Activated T-helper 2 cell treated with anti-CD3 and anti-CD28 coated beads, Interferon-gamma antibody, Interleukin-2, Interleukin-4, amounts not matched to agents 10 μg/mL and 5 μg/mL and 100 μg/mL, durations not matched to agents 14 hours and 24 hours and 36 hours (primary cell): ENCODE measurements around the gene MYO6. TPM values are rescaled to one million over a fixed set of nuclear protein-coding genes. Genes with fewer than 3 reads are reported as not detected.

Experiments
- DNase-seq: peaks from one replicate; pipeline ENCODE4 v3.0.0; 2021; ENCODE audit warnings: low spot score
- H3K27ac Mint-ChIP-seq: one replicate; pipeline ENCODE4 v1.8.0; 2021; ENCODE audit warnings: mixed read lengths
- H3K27me3 Mint-ChIP-seq: one replicate; pipeline ENCODE4 v1.8.0; 2021; ENCODE audit warnings: low read depth, mixed read lengths
- H3K36me3 Mint-ChIP-seq: one replicate; pipeline ENCODE4 v1.8.0; 2021; ENCODE audit warnings: low read depth, mixed read lengths
- H3K4me1 Mint-ChIP-seq: one replicate; pipeline ENCODE4 v1.8.0; 2021; ENCODE audit warnings: low read depth, mixed read lengths
- H3K4me3 Mint-ChIP-seq: one replicate; pipeline ENCODE4 v1.8.0; 2021; ENCODE audit warnings: low read depth, mild to moderate bottlenecking, moderate library complexity, mixed read lengths
- H3K9me3 Mint-ChIP-seq: one replicate; pipeline ENCODE4 v1.8.0; 2021; ENCODE audit warnings: mixed read lengths
- intact Hi-C: fragments of 100-400 bp; cut with micrococcal nuclease; formaldehyde crosslinking; loops from one replicate; pipeline ENCODE4 v1.15.1; 2023
- total RNA-seq: library from RNA; stranded (reverse); gene quantifications from 2 replicates; pipeline ENCODE4 v1.2.3, GENCODE V29; 2022

MYO6 gene
- total RNA-seq, 1 donor from 2014 or later: 0.41 TPM

GRCh38 chr6:75849329-75850025, 100.4 kb downstream of the MYO6 start:
- no peaks in the 10 kb centered on the region for H3K9me3 Mint-ChIP-seq
- no peaks in the 10 kb centered on the region for H3K36me3 Mint-ChIP-seq
- H3K4me1 Mint-ChIP-seq: no peaks in the 10 kb centered on the region
- H3K4me3 Mint-ChIP-seq: no peak overlapping the region
- H3K27me3 Mint-ChIP-seq: peaks cover 5% of the 10 kb centered on the region
- intact Hi-C loops: no loop called here
- no peak for DNase-seq
- H3K27ac Mint-ChIP-seq: no peak overlapping the region

GRCh38 chr6:75850026-75850833, 101.2 kb downstream of the MYO6 start:
- Mint-ChIP-seq H3K27me3 (peaks cover 5% of the 10 kb centered on the region), H3K9me3 (no peaks in the 10 kb centered on the region), H3K27ac (no peak overlapping the region), H3K4me1 (no peaks in the 10 kb centered on the region), H3K4me3 (no peak overlapping the region), H3K36me3 (no peaks in the 10 kb centered on the region)
- no peak for DNase-seq
- intact Hi-C loops: no loop called here

DNA sequence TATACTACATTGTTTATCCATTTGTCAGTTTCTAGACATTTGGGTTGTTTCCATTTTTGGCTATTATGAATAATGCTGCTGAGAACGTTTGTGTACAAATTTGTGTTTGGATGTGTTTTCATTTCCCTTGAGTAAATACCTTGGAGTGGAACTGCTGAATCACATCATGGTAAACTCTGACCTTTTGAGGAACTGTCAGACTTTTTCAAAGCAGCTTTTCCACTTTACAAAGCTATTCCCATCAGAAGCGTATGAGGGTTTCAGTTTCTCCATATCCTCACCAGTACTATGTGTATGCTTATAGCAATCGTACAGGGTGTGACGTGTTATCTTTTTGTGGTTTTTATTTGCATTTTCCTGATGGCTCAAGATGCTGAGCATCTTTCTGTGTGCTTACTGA, 103.7 kb downstream of the MYO6 start:
- Mint-ChIP-seq H3K4me3 (no peak overlapping the region), H3K4me1 (no peaks in the 10 kb centered on the region), H3K36me3 (no peaks in the 10 kb centered on the region), H3K9me3 (no peaks in the 10 kb centered on the region), H3K27ac (no peak overlapping the region), H3K27me3 (peaks cover 5% of the 10 kb centered on the region)
- intact Hi-C loops: no loop called here
- DNase-seq: no peak

DNA sequence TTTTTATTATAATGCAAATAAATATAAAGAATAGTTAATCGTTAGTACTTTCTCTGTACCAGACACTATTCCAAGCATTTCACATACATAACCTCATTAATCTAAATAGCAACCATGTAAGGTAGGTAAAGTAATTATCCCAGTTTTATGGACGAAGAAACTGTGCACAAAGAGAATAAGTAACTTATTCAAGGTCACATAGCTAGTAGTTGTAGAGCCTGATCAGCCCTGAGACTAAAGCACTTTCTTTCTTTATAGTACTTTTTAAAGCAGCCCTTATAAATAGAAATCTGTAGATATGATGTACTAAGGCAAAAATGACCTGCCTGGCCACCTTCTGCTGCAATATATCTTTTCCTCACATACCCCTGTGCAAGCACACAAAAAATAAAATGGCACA, 104.8 kb downstream of the MYO6 start:
- intact Hi-C loops: no loop called here
- no peak overlapping the region for H3K4me3 Mint-ChIP-seq
- H3K36me3 Mint-ChIP-seq: no peaks in the 10 kb centered on the region
- no peaks in the 10 kb centered on the region for H3K9me3 Mint-ChIP-seq
- DNase-seq: no peak
- H3K27me3 Mint-ChIP-seq: peaks cover 3% of the 10 kb centered on the region
- no peak overlapping the region for H3K27ac Mint-ChIP-seq
- H3K4me1 Mint-ChIP-seq: no peaks in the 10 kb centered on the region

- peaks cover 1% of the 10 kb centered on the region for H3K27me3 Mint-ChIP-seq
- H3K4me3 Mint-ChIP-seq: no peak overlapping the region
- no peaks in the 10 kb centered on the region for H3K9me3 Mint-ChIP-seq
- H3K36me3 Mint-ChIP-seq: no peaks in the 10 kb centered on the region
- no peak overlapping the region for H3K27ac Mint-ChIP-seq
- no peak for DNase-seq
- intact Hi-C loops: loop anchor here (5.0 kb wide), 1 partner anchor 413 kb away; no protein-coding TSS in a partner anchor
- no peaks in the 10 kb centered on the region for H3K4me1 Mint-ChIP-seq
Observed at GRCh38 chr6:75855052-75855451, 106.0 kb downstream of the MYO6 start.

- Mint-ChIP-seq H3K4me3 (no peak overlapping the region), H3K36me3 (no peaks in the 10 kb centered on the region), H3K9me3 (no peaks in the 10 kb centered on the region), H3K4me1 (no peaks in the 10 kb centered on the region), H3K27me3 (peaks cover 1% of the 10 kb centered on the region), H3K27ac (no peak overlapping the region)
- intact Hi-C loops: loop anchor here (5.0 kb wide), 1 partner anchor 415 kb away; no protein-coding TSS in a partner anchor
- no peak for DNase-seq
Observed at GRCh38 chr6:75856902-75857301, 107.9 kb downstream of the MYO6 start.

DNA sequence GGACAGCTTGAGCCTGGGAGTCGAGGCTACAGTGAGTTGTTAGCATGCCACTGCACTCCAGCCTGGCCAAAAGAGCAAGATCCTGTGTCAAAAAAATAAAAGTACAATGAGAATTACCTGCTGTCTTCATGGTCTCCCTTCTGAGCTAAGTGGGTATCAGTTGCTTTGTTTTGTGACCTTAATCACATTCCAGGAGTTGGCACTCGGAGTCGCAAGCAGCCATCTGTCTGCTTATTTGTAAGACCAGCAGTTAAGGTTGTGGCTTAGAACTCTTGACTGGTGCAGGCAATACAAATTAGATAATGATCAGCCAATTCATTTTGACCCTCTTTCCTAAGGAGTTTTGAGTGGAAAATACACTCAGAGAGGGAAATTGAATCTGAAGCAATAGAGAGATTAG, 114.0 kb downstream of the MYO6 start:
- Mint-ChIP-seq H3K9me3 (no peaks in the 10 kb centered on the region), H3K4me1 (no peaks in the 10 kb centered on the region), H3K27me3 (peaks cover 2% of the 10 kb centered on the region), H3K36me3 (no peaks in the 10 kb centered on the region), H3K27ac (no peak overlapping the region), H3K4me3 (no peak overlapping the region)
- intact Hi-C loops: no loop called here
- no peak for DNase-seq

- Mint-ChIP-seq H3K4me1 (no peaks in the 10 kb centered on the region), H3K9me3 (no peaks in the 10 kb centered on the region), H3K27me3 (peaks cover 2% of the 10 kb centered on the region), H3K36me3 (no peaks in the 10 kb centered on the region), H3K27ac (no peak overlapping the region), H3K4me3 (no peak overlapping the region)
- intact Hi-C loops: no loop called here
- no peak for DNase-seq
Observed at GRCh38 chr6:75863784-75864183, 114.7 kb downstream of the MYO6 start.

- Mint-ChIP-seq H3K36me3 (no peaks in the 10 kb centered on the region), H3K9me3 (no peaks in the 10 kb centered on the region), H3K27me3 (peaks cover 2% of the 10 kb centered on the region), H3K4me1 (no peaks in the 10 kb centered on the region), H3K4me3 (no peak overlapping the region), H3K27ac (no peak overlapping the region)
- intact Hi-C loops: no loop called here
- DNase-seq: no peak
Observed at GRCh38 chr6:75864446-75864845, 115.4 kb downstream of the MYO6 start.

- H3K36me3 Mint-ChIP-seq: no peaks in the 10 kb centered on the region
- no peaks in the 10 kb centered on the region for H3K9me3 Mint-ChIP-seq
- no peaks in the 10 kb centered on the region for H3K4me1 Mint-ChIP-seq
- H3K4me3 Mint-ChIP-seq: no peak overlapping the region
- no peak for DNase-seq
- no peak overlapping the region for H3K27ac Mint-ChIP-seq
- no peaks in the 10 kb centered on the region for H3K27me3 Mint-ChIP-seq
- intact Hi-C loops: no loop called here
Observed at GRCh38 chr6:75870389-75870788, 121.3 kb downstream of the MYO6 start.

DNA sequence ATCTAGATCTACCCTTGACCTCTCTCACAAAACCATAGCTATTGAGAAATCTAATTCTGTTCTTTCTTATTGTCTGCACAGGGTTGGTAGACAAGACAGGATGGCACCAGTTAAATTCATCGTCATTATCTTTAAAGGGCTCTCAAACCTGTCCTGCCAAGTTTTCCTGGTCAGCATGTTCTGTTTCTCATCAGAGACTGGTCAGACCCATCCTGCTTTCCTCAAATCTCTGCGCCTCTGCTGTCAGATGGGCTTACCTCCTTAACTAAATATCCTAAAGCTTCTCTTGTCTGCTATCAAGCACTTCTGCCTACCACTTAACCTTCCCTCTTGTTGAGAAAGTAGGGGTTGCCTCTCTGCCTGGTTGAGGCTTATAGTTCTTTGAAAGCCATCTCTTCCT, 125.2 kb downstream of the MYO6 start:
- intact Hi-C loops: no loop called here
- no peaks in the 10 kb centered on the region for H3K4me1 Mint-ChIP-seq
- no peaks in the 10 kb centered on the region for H3K27me3 Mint-ChIP-seq
- H3K4me3 Mint-ChIP-seq: no peak overlapping the region
- H3K9me3 Mint-ChIP-seq: no peaks in the 10 kb centered on the region
- no peak overlapping the region for H3K27ac Mint-ChIP-seq
- DNase-seq: no peak
- no peaks in the 10 kb centered on the region for H3K36me3 Mint-ChIP-seq

GRCh38 chr6:75876152-75876551, 127.1 kb downstream of the MYO6 start:
- intact Hi-C loops: no loop called here
- Mint-ChIP-seq H3K27ac (no peak overlapping the region), H3K4me3 (no peak overlapping the region), H3K4me1 (no peaks in the 10 kb centered on the region), H3K9me3 (no peaks in the 10 kb centered on the region), H3K27me3 (no peaks in the 10 kb centered on the region), H3K36me3 (no peaks in the 10 kb centered on the region)
- DNase-seq: no peak

DNA sequence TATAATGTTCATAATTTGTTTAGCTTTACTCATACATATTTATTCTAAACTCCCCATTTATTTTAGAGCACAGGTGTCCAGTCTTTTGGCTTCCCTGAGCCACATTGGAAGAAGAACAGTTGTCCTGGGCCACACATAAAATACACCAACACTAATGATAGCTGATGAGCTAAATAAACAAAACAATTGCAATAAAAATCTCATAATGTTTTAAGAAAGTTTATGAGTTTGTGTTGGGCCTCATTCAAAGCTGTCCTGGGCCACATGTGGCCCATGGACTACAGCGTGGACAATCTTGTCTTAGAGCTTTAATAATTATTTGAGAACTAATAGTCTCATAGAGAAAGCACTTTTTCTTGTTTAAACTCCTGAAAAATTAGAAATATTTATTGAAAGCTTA, 131.3 kb downstream of the MYO6 start:
- H3K36me3 Mint-ChIP-seq: no peaks in the 10 kb centered on the region
- intact Hi-C loops: no loop called here
- no peak overlapping the region for H3K4me3 Mint-ChIP-seq
- H3K9me3 Mint-ChIP-seq: no peaks in the 10 kb centered on the region
- no peaks in the 10 kb centered on the region for H3K4me1 Mint-ChIP-seq
- no peak for DNase-seq
- H3K27me3 Mint-ChIP-seq: no peaks in the 10 kb centered on the region
- H3K27ac Mint-ChIP-seq: no peak overlapping the region
